Neural crest cell (in vitro differentiated cells): ENCODE results near the gene CHTOP. TPM values are rescaled to one million over a fixed set of nuclear protein-coding genes. Genes with fewer than 3 reads are reported as not detected.

Source experiments
- DNase-seq: peaks from one replicate; pipeline ENCODE4 v3.0.0; 2021; ENCODE audit warnings: low read depth, mixed read lengths, low spot score
- H3K27ac Mint-ChIP-seq: one replicate; pipeline ENCODE4 v1.8.0; 2021; ENCODE audit warnings: mild to moderate bottlenecking, mixed read lengths; ENCODE audit not compliant: unreplicated experiment
- H3K27me3 Mint-ChIP-seq: 2 replicates; pipeline ENCODE4 v1.8.0; 2021; ENCODE audit warnings: low read depth, mild to moderate bottlenecking, mixed read lengths
- H3K36me3 Mint-ChIP-seq: 2 replicates; pipeline ENCODE4 v1.8.0; 2021; ENCODE audit warnings: low read depth, mild to moderate bottlenecking, mixed read lengths
- H3K4me1 Mint-ChIP-seq: 2 replicates; pipeline ENCODE4 v1.8.0; 2021; ENCODE audit warnings: mixed read lengths
- H3K4me3 Mint-ChIP-seq: one replicate; pipeline ENCODE4 v1.8.0; 2021; ENCODE audit warnings: mild to moderate bottlenecking, mixed read lengths
- H3K9me3 Mint-ChIP-seq: 2 replicates; pipeline ENCODE4 v1.8.0; 2021; ENCODE audit warnings: mixed read lengths
- CTCF ChIP-seq: fragments of 200-600 bp; sonication (generic); conservative IDR thresholded peaks from 2 replicates; pipeline ENCODE4 v1.5.0; 2021; ENCODE audit warnings: antibody characterized with exemption, mild to moderate bottlenecking
- total RNA-seq: library from RNA; stranded (reverse); gene quantifications from 2 replicates; pipeline ENCODE4 v1.2.1, GENCODE V29; 2021

The CHTOP gene
- total RNA-seq, 1 donor from 2014 or later, result 136 TPM

GRCh38 chr1:153647346-153647714, 13.5 kb downstream of the CHTOP start:
- no peaks in the 10 kb centered on the region for H3K27me3 Mint-ChIP-seq
- peaks cover 25% of the 10 kb centered on the region for H3K36me3 Mint-ChIP-seq
- H3K27ac Mint-ChIP-seq, result no peak overlapping the region
- no peak overlapping the region for H3K4me3 Mint-ChIP-seq
- no peaks in the 10 kb centered on the region for H3K9me3 Mint-ChIP-seq
- no peak for DNase-seq
- H3K4me1 Mint-ChIP-seq, result peaks cover 11% of the 10 kb centered on the region
- no peak for TF ChIP-seq CTCF

- no peak for DNase-seq
- Mint-ChIP-seq H3K36me3 (peaks cover 25% of the 10 kb centered on the region), H3K27ac (no peak overlapping the region), H3K9me3 (no peaks in the 10 kb centered on the region), H3K4me1 (peaks cover 11% of the 10 kb centered on the region), H3K4me3 (peak overlapping the region; percentile 19), H3K27me3 (no peaks in the 10 kb centered on the region)
- TF ChIP-seq CTCF, result no peak
These were observed 14.3 kb downstream of the CHTOP start for GRCh38 chr1:153648000-153648643.

DNA sequence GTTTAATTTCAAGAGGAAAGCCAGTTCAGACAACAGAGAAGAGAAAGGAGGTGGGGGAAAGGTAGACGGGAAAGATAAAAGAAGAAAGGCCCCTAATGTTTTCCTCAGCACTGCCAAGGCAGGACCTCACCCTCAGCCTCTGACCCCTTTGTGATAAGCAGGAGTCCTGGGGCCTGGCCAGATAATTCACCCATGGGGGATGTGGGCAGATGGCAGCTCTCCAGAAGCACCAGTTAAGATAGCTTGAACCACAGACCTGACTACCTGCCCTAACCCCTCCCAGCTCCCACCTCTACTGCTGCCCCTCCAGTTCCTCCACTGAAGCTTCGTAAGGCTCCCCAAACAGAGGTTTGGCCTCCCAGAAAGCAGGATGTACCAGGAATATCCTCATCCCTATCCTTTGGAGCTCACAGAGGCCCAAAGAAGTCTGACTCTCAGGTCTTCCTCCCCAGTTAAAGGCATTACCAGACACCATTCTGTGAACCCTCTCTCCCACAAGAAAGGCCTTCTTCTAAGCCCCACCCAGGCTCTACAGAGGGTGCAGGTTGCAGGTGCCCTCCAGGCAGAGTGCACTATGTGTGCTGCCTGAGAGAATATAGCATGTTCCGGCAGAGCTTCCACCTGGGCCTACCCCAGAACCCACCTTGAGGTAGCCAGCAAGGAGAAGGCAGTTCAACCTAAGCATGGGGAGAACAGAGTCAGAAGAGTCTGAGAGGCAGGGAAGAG, 15.4 kb downstream of the CHTOP start:
- Mint-ChIP-seq H3K27me3 (no peaks in the 10 kb centered on the region), H3K36me3 (peaks cover 22% of the 10 kb centered on the region), H3K4me1 (peaks cover 6% of the 10 kb centered on the region), H3K4me3 (no peak overlapping the region), H3K27ac (peak overlapping the region; percentile 57), H3K9me3 (no peaks in the 10 kb centered on the region)
- TF ChIP-seq CTCF, result no peak
- DNase-seq, result no peak

DNA sequence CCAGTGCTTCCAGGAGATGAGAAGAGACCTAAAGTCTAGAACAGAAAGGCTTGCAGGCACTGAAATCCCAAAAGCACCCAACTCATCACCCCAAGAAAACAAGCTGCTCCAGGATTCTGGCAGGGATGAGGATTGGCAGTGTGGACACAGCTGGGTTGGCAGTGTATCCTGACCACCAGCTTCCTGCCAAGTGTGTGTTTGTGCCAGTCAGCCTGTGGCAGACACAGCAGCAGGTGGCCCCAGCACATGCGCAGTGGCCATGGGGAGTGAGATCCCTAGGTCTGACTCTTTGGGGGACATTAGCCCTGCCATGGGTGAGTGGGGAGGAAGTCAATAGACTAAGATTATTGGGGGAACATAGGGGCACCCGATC, 16.0 kb downstream of the CHTOP start:
- H3K27me3 Mint-ChIP-seq, result no peaks in the 10 kb centered on the region
- no peaks in the 10 kb centered on the region for H3K9me3 Mint-ChIP-seq
- no peak for DNase-seq
- H3K27ac Mint-ChIP-seq, result no peak overlapping the region
- H3K36me3 Mint-ChIP-seq, result peaks cover 20% of the 10 kb centered on the region
- H3K4me3 Mint-ChIP-seq, result peak overlapping the region; percentile 3
- peaks cover 6% of the 10 kb centered on the region for H3K4me1 Mint-ChIP-seq
- TF ChIP-seq CTCF, result no peak

GRCh38 chr1:153651771-153652170, 17.9 kb downstream of the CHTOP start:
- TF ChIP-seq CTCF, result no peak
- DNase-seq, result no peak
- H3K4me3 Mint-ChIP-seq, result no peak overlapping the region
- no peaks in the 10 kb centered on the region for H3K9me3 Mint-ChIP-seq
- H3K27ac Mint-ChIP-seq, result no peak overlapping the region
- peaks cover 6% of the 10 kb centered on the region for H3K36me3 Mint-ChIP-seq
- no peaks in the 10 kb centered on the region for H3K27me3 Mint-ChIP-seq
- H3K4me1 Mint-ChIP-seq, result peaks cover 6% of the 10 kb centered on the region
